Occipital lobe (tissue), 2 donors: Measurements from ENCODE around the gene SEC22A. TPM values are rescaled to one million over a fixed set of nuclear protein-coding genes. Genes with fewer than 3 reads are reported as not detected.

Experiments
- DNase-seq: peaks from one replicate; lab custom pipeline; 2025; lab: John Stamatoyannopoulos, UW
- total RNA-seq: library from RNA; depleted of rRNA; stranded (reverse); fragments of >200 nt; gene quantifications from one replicate; pipeline ENCODE4 v1.2.3, GENCODE V29; 2014

Gene SEC22A
- total RNA-seq, 1 donor from 2014 or later = 62.2 TPM

- no peak for DNase-seq
These were observed 85.6 kb downstream of the SEC22A start for GRCh38 chr3:123287051-123287961.

DNA sequence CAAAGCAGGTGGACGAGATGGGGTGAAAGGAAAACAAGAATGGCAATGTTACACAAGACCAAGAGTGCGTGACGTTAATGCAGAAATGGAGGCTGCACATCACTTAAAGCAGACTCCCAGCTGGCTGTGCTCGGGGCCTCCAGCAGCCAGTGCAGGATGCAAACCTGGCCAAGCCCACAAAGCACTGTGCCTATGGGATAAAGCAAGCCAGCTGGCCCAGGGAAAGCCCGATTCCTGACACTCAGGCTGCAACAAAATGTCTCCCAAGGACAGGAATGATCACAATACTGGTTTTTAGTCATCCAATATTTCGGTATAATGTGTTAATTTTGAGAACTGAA, 86.2 kb downstream of the SEC22A start:
- no peak for DNase-seq

DNA sequence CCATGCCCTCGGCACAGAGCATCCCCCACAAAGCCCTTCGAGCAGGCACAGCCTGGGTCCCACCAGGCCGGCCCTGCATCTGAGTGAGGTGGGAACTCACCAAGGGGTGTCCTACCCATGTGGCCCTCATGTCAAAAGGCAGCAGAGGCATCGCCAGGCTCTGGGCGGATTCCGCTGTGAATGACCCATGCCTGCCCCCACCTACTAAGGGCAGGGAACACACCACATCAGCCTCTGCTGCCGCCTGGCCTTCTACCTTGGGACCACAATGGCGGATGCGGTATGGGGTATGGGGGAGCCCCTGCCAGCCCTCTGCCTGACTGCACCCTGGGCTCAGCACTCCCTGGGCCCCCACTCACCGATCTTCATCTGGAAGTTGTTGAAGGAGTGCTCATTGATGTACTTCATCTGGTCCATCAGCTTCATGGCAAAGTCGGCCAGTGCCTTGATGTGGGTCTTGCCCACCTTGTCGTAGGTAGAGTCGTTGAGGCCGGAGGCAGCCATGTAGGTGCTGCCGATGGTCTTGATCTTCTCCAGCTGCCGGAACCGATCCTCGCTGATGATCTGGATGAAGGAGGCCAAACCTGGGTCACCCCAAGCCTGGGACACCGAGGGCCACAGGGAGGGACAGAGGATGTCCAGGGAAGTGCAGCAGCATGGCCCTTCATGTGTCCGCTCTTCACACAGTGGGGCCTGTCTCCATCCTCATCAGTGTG, 87.8 kb downstream of the SEC22A start:
- DNase-seq = no peak

DNA sequence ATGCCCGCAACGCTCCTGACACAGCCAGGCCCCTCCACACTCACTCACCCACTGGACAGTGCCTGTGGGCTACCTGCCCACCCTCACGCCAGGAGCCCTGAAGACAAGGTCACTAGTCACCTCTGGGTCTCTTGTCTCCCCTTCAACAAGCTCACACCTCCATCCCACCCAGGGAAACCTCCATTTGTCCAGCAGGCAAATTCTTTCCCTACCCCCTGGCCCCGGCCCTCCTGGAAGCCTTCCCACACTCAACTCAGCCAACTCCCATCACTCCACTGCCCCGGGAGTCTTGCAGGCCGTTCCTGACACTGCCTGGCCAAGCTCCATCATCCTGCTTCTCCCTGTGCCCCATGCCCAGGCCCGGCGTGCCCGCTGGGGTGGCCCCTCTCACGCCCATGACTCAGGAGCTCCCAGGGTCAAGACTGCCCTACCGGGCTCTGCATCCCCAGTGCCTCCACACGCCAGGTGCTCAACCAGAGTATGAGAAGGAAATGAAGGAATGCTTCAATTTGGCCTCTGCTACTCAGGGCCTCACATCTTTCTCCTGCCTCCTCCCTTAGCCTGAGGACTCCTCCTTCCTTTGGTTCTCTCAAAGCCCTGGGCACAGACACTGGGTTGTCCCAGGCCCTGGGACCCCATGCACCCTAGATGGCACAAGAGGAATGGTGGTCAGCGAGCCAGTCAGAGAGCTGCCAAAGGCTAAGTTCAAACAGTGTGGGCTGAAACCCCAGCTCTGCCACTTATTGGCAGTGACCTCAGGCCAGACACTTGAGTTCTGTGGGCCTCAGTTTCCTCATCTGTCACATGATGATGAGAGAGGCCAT, 88.6 kb downstream of the SEC22A start:
- DNase-seq = no peak

GRCh38 chr3:123290962-123291361, 89.2 kb downstream of the SEC22A start:
- no peak for DNase-seq

- no peak for DNase-seq
These were observed 89.7 kb downstream of the SEC22A start for GRCh38 chr3:123291404-123291803.

- DNase-seq = no peak
These were observed 90.9 kb downstream of the SEC22A start for GRCh38 chr3:123292321-123293310.

DNA sequence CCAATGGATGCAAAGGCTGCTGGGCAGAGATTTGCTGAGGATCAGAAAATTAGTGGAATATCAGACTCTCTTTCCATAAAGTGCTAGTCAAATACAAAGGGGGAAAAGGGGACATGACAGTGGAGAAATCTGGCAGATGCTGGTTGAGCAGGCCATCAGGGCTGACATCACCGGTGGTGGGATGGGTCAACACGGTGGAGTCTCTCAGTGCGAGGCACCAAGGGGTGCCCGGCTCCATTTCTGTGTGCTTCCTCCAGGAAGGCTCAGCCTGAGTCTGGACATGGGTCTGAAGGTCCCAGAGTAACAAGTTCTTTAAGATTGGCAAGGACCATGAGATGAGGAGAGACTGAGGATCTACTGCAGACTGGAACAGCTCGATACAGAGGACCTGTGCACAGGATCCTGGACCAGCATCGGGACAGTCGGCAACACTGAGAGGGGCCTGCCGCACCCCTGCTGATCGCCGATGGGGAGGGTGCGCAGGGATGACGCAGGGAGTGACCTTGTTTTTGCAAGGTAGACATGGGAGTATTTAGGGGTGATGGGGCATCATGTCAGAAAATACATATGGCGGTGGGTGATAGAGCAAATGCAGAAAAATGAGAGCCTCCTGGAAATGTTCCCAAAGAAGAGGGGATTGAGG, 92.7 kb downstream of the SEC22A start:
- no peak for DNase-seq

DNA sequence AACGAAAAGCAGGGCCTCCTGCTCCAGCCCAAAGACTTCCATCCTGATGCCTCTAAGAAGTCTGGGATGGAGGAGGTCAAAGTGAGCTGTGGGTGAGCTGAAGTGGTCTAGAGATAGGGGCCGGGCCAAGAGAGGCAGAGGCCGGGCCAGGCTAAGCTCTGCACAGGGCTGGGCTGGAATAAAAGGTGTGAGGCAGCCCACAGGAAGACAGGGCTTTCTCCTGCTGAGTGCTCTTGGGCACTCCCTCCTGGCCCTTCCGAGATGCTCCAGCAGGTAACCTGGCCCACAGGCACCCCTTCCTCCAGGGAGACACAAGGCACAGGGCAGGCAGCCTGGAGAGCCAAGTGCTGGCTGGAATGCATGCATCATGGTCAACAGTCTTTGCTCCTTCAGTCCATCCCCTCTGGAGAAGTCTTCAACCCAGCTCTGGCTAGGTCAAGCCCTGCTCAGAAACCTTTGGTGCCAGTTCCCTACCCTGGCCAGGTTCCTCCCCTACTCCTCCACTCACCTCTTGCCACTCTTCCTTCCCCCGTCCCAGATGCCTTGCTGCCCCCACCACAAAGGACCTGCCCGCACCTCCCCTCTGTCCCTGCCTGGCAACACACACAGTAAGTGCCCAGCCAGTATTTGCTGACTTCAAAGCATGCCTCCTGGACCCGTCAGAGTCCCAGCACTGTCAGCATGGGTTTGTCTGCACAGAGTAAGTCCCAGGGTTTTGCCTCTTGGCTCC, 93.6 kb downstream of the SEC22A start:
- no peak for DNase-seq

DNA sequence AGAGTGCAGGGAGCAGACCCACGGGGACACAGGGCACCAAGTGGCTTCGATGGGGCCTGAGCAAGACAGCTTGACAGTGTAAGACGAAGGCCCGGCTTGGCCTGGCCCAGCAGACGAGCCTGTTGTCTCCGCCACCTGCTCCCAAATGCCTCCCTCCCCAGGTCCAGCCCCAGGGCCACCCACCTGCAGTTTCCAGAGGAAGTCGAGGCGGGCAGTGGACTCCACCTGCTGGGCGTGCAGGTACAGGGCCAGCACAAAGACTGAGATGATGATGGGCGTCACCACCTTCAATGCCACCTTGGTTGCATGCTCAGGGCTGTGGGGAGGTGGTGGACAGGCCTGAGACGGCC, 94.1 kb downstream of the SEC22A start:
- DNase-seq = no peak

GRCh38 chr3:123296261-123296660, 94.5 kb downstream of the SEC22A start:
- no peak for DNase-seq

DNA sequence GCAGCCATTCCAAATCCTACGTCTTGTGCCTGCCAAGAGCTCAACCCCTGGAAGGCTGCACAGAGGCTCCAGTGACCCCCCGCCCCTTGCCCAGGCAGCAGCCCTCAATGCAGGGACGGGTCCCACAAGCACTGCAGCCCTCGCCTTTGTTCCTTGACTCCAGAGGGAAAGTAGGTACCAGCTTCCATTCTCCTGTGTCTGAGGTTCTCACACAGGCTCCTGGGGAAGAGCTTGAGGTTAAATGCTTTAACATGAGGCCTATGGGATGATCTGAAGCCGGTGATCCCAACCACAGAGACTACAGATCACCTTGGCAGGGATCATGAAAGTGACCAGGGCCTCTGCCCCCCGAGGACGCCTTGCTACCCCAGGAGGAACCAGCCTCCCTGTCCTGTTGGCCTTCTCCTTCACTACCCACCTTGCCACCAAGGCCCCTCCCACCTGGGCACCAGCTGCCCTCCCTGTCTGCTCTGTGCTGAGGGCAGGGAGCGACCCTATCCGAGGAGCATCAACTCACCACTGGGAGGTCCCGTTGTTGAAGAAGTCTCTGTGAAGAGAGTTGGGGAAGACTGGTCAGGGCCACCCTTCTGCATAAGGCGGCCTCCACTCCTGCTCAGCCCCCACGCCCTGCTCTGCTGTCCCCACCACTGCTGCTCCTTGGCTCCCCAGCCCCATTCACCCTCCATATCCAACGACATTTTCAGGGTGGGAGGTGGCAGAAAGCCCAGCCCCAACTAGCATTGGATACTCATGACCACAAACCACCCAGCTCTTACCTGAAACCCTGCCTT, 95.3 kb downstream of the SEC22A start:
- no peak for DNase-seq

DNA sequence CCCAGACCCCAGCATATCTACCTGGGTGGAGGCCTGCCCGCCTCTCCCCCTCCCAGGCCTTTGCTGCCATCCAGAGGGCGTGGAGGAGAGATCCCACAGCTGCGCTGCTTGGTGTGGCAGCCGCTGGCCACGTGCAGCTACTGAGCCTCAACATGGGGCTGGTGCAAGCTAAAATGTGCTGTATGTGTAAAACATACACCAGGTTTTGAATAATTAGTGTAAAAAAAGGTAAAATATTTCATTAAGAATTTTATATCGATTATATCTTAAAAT, 95.8 kb downstream of the SEC22A start:
- DNase-seq = no peak

DNA sequence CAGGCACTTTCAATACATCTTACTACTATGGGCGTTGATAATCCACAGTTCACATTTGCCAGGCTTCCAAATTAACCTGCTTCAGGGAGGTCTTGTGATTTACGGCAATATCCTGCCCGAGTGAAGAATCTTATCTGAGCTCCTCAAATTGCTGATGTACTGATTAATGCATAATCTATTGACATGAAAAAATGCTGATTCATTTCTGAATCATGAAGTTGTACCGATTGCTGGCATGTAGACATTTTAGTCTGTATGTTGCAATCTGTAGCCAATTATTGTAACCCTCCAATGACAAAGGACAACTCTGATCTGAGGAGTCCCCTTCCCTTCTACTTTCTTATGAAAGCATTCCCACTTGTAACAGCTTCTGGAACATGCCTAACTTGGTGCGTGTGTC, 97.2 kb downstream of the SEC22A start:
- DNase-seq = no peak

DNA sequence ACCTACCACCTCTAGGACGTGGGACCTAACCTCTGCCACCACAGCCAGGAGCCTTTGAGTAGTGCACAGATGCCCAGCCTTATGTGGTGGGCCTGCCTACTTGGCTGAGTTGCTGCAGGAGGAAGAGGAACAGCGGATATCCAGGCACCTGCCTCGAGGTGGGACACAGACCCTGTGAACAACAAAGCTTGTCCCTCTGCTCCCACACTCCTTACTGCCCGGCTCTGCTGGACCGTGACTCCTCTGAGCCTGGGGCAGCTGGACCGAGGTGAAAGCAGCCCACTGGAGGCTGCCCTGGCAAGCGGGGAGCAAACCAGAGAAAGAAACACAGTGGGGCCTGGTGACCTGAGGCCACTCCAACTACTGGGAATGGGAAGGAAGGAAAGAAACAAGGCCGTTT, 97.8 kb downstream of the SEC22A start:
- no peak for DNase-seq

GRCh38 chr3:123300056-123300455, 98.3 kb downstream of the SEC22A start:
- DNase-seq = no peak

- no peak for DNase-seq
These were observed 98.8 kb downstream of the SEC22A start for GRCh38 chr3:123300583-123300982.

GRCh38 chr3:123301331-123302184, 99.8 kb downstream of the SEC22A start:
- DNase-seq = no peak
